AG04450 (cell line): ENCODE results near the gene ADAM19. TPM values are rescaled to one million over a fixed set of nuclear protein-coding genes. Genes with fewer than 3 reads are reported as not detected.

ENCODE experiments used
- CTCF ChIA-PET: fragments of 300-600, 350-600 bp; formaldehyde crosslinking; extraction: SDS; loops from one replicate; lab custom pipeline; 2022; ENCODE audit warnings: antibody characterized with exemption, inconsistent platforms; lab: Charles Lee
- POLR2A ChIA-PET: fragments of 350-600 bp; formaldehyde crosslinking; extraction: SDS; loops from one replicate; lab custom pipeline; 2021; ENCODE audit warnings: antibody characterized with exemption, inconsistent platforms; lab: Yijun Ruan, JAX
- DNase-seq: peaks from one replicate; pipeline ENCODE4 v3.0.0-alpha.2; 2011; ENCODE audit warnings: low read depth, low spot score
- H3K27ac ChIP-seq: one replicate; pipeline ENCODE4 v1.5.1; 2012; ENCODE audit warnings: low read depth, low read length, control low read depth
- H3K27me3 ChIP-seq: one replicate; pipeline ENCODE4 v1.6.0; 2012; ENCODE audit warnings: low read length; ENCODE audit not compliant: control insufficient read depth, insufficient read depth
- H3K4me3 ChIP-seq: 2 replicates; pipeline ENCODE4 v1.5.1; 2011; ENCODE audit warnings: mild to moderate bottlenecking, low read depth, low read length, control low read depth
- H3K9me3 ChIP-seq: 2 replicates; pipeline ENCODE4 v1.5.1; 2012; ENCODE audit warnings: low read length; ENCODE audit not compliant: control insufficient read depth, insufficient read depth
- CTCF ChIP-seq: IDR thresholded peaks from 2 replicates; pipeline ENCODE4 v1.5.1; 2011; ENCODE audit warnings: low read depth, low read length, control low read depth, inconsistent platforms
- polyA plus RNA-seq: library from polyadenylated mRNA; depleted of rRNA; stranded (reverse); fragments of >200 nt; gene quantifications from 2 replicates; pipeline ENCODE4 v1.2.3, GENCODE V29; 2011

Gene ADAM19
- polyA plus RNA-seq, 1 experiment = 44.7 TPM

- Histone ChIP-seq H3K27ac (no peak overlapping the region), H3K9me3 (no peaks in the 10 kb centered on the region), H3K4me3 (no peak overlapping the region), H3K27me3 (no peaks in the 10 kb centered on the region)
- no peak for TF ChIP-seq CTCF
- no peak for DNase-seq
- ChIA-PET CTCF (interaction anchor here (0.9 kb wide), 1 partner anchor 23 kb away, joined by 3 read pairs; no protein-coding TSS in a partner anchor), POLR2A (interaction anchor here (0.6 kb wide), 1 partner anchor 133 kb away, joined by 3 read pairs; no protein-coding TSS in a partner anchor)
These were observed 120.5 kb downstream of the ADAM19 start for GRCh38 chr5:157455057-157455456.

GRCh38 chr5:157454273-157454672 is 121.3 kb downstream of the ADAM19 start:
- Histone ChIP-seq H3K27ac (no peak overlapping the region), H3K27me3 (no peaks in the 10 kb centered on the region), H3K9me3 (no peaks in the 10 kb centered on the region), H3K4me3 (no peak overlapping the region)
- ChIA-PET CTCF (no interaction called here), POLR2A (interaction anchor here (0.6 kb wide), 1 partner anchor 133 kb away, joined by 3 read pairs; no protein-coding TSS in a partner anchor)
- DNase-seq = no peak
- TF ChIP-seq CTCF = no peak

- Histone ChIP-seq H3K9me3 (no peaks in the 10 kb centered on the region; the same call in 1 of the 2 replicates), H3K4me3 (no peak overlapping the region), H3K27ac (no peak overlapping the region), H3K27me3 (no peaks in the 10 kb centered on the region)
- no peak for DNase-seq
- ChIA-PET POLR2A (no interaction called here), CTCF (no interaction called here)
- TF ChIP-seq CTCF = no peak
These were observed 123.8 kb downstream of the ADAM19 start for GRCh38 chr5:157451806-157452205.

- H3K9me3 ChIP-seq = no peaks in the 10 kb centered on the region; the same call in 1 of the 2 replicates
- ChIA-PET CTCF (interaction anchor here (0.9 to 1.4 kb wide), 4 partner anchors 10 to 293 kb away, joined by 3 to 7 read pairs (median 4); partner anchors contain the start of gene NIPAL4), POLR2A (no interaction called here)
- TF ChIP-seq CTCF = no peak
- DNase-seq = no peak
- no peak overlapping the region for H3K27ac ChIP-seq
- H3K4me3 ChIP-seq = no peak overlapping the region
- no peaks in the 10 kb centered on the region for H3K27me3 ChIP-seq
These were observed 125.6 kb downstream of the ADAM19 start for GRCh38 chr5:157450024-157450423.

- ChIA-PET CTCF (interaction anchor here (0.9 to 1.4 kb wide), 4 partner anchors 11 to 294 kb away, joined by 3 to 7 read pairs (median 5); partner anchors contain the start of gene NIPAL4), POLR2A (no interaction called here)
- no peak overlapping the region for H3K4me3 ChIP-seq
- no peak overlapping the region for H3K27ac ChIP-seq
- no peak for TF ChIP-seq CTCF
- no peaks in the 10 kb centered on the region for H3K27me3 ChIP-seq
- DNase-seq = no peak
- no peaks in the 10 kb centered on the region; the same call in 1 of the 2 replicates for H3K9me3 ChIP-seq
These were observed 126.4 kb downstream of the ADAM19 start for GRCh38 chr5:157449011-157449723.
